KMS-11 (cell line): Measurements from ENCODE around the gene CNTN1.

Experiments used
- H2AFZ ChIP-seq: fragments of 200-600 bp; sonication (generic); 2 replicates; pipeline ENCODE4 v1.6.1; 2016; ENCODE audit warnings: antibody characterized with exemption, mixed run types, low read depth
- H3K27ac ChIP-seq: fragments of 200-600 bp; sonication (generic); 2 replicates; pipeline ENCODE4 v1.6.1; 2016; ENCODE audit warnings: mild to moderate bottlenecking, mixed run types
- H3K27me3 ChIP-seq: fragments of 200-600 bp; sonication (generic); 2 replicates; pipeline ENCODE4 v1.6.1; 2017; ENCODE audit warnings: mild to moderate bottlenecking, low read depth, mixed run types, moderate library complexity; ENCODE audit not compliant: insufficient read depth
- H3K36me3 ChIP-seq: fragments of 200-600 bp; sonication (generic); 2 replicates; pipeline ENCODE4 v1.6.1; 2017; ENCODE audit warnings: mild to moderate bottlenecking, mixed run types; ENCODE audit not compliant: insufficient read depth
- H3K4me1 ChIP-seq: fragments of 200-600 bp; sonication (generic); 2 replicates; pipeline ENCODE4 v1.6.1; 2016; ENCODE audit warnings: mild to moderate bottlenecking, low read depth, mixed run types; ENCODE audit not compliant: poor library complexity, severe bottlenecking
- H3K4me2 ChIP-seq: fragments of 200-600 bp; sonication (generic); 2 replicates; pipeline ENCODE4 v1.7.0; 2016; ENCODE audit warnings: mild to moderate bottlenecking, mixed run types
- H3K4me3 ChIP-seq: fragments of 200-600 bp; sonication (generic); IDR thresholded peaks from 2 replicates; pipeline ENCODE4 v1.6.1; 2017; ENCODE audit warnings: low read depth, low read length, mixed read lengths; ENCODE audit not compliant: insufficient read depth
- H3K79me2 ChIP-seq: fragments of 200-600 bp; sonication (generic); 2 replicates; pipeline ENCODE4 v1.6.1; 2016; ENCODE audit warnings: low read depth, mixed run types; ENCODE audit not compliant: insufficient read depth
- H3K9ac ChIP-seq: fragments of 200-600 bp; sonication (generic); 2 replicates; pipeline ENCODE4 v1.6.1; 2016; ENCODE audit warnings: mild to moderate bottlenecking, mixed run types
- H4K20me1 ChIP-seq: fragments of 200-600 bp; sonication (generic); 2 replicates; pipeline ENCODE4 v1.6.1; 2016; ENCODE audit warnings: mild to moderate bottlenecking, mixed run types; ENCODE audit not compliant: insufficient read depth
- TF ChIP-seq, protein P1 (sequence below): fragments of 200-600 bp; sonication (generic); conservative IDR thresholded peaks from 2 replicates; pipeline ENCODE4 v1.6.1; 2017; ENCODE audit warnings: low read depth, mild to moderate bottlenecking, antibody characterized with exemption, low read length, moderate library complexity, mixed read lengths

CNTN1 gene

DNA sequence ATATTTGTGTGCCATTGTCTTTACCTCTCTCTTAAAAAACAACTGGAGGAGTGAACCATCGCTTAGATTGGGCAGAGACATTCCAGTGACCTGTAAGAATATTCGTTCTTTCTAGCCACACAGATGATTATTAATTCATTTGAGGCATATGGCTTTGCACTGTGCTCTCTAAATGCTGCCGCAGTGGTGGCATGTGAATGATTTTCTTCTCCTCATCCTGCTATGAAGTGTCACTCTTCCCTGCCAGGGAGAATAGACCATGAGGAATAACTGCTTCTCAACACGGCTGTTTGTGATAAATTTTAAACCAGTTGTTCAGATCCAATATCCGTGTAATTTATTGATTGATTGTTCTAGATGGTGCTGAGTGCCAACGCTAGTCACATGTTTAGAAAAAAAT, 225.3 kb downstream of the CNTN1 start:
- Histone ChIP-seq H3K79me2 (no peaks in the 10 kb centered on the region), H2AFZ (no peak overlapping the region), H3K9ac (no peak overlapping the region), H3K4me1 (no peaks in the 10 kb centered on the region), H3K4me3 (no peak overlapping the region), H3K27me3 (no peaks in the 10 kb centered on the region), H3K4me2 (no peak overlapping the region), H3K27ac (no peak overlapping the region), H3K36me3 (no peaks in the 10 kb centered on the region), H4K20me1 (no peaks in the 10 kb centered on the region)
- TF ChIP-seq, protein P1, sequence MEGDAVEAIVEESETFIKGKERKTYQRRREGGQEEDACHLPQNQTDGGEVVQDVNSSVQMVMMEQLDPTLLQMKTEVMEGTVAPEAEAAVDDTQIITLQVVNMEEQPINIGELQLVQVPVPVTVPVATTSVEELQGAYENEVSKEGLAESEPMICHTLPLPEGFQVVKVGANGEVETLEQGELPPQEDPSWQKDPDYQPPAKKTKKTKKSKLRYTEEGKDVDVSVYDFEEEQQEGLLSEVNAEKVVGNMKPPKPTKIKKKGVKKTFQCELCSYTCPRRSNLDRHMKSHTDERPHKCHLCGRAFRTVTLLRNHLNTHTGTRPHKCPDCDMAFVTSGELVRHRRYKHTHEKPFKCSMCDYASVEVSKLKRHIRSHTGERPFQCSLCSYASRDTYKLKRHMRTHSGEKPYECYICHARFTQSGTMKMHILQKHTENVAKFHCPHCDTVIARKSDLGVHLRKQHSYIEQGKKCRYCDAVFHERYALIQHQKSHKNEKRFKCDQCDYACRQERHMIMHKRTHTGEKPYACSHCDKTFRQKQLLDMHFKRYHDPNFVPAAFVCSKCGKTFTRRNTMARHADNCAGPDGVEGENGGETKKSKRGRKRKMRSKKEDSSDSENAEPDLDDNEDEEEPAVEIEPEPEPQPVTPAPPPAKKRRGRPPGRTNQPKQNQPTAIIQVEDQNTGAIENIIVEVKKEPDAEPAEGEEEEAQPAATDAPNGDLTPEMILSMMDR, result no peak

DNA sequence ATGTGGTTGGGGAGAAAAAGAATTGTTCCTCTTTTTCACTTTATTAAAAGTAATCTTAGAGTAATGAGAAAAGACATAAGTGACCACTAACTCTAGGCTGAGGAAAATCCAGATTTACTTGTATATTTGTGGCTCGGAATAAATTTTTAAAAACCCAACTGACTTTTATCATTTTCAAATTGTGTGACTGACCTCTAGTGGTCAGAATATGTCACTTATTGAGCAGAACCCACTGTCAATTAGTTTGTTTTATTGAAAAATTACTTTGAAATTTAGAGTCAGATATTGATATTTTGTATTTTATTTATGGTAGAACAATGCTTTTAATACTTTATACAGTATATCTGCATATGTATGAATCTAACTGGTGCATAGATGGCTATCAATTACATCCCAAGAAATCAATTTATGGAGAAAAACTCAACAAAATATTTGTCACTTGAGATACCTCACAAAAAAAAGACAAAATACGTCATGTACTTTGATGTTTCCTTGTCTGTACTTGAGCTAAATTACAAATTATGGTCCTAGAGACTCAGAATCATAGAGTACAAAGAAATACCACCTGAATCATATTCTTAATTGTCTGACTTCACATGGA, 229.4 kb downstream of the CNTN1 start:
- H3K4me1 ChIP-seq, result no peaks in the 10 kb centered on the region
- TF ChIP-seq, protein P1, result peak; percentile 84
- H3K36me3 ChIP-seq, result no peaks in the 10 kb centered on the region
- H2AFZ ChIP-seq, result no peak overlapping the region
- no peaks in the 10 kb centered on the region for H3K27me3 ChIP-seq
- no peaks in the 10 kb centered on the region for H3K79me2 ChIP-seq
- no peak overlapping the region for H3K4me2 ChIP-seq
- H3K4me3 ChIP-seq, result no peak overlapping the region
- no peak overlapping the region for H3K9ac ChIP-seq
- H3K27ac ChIP-seq, result no peak overlapping the region
- no peaks in the 10 kb centered on the region for H4K20me1 ChIP-seq

DNA sequence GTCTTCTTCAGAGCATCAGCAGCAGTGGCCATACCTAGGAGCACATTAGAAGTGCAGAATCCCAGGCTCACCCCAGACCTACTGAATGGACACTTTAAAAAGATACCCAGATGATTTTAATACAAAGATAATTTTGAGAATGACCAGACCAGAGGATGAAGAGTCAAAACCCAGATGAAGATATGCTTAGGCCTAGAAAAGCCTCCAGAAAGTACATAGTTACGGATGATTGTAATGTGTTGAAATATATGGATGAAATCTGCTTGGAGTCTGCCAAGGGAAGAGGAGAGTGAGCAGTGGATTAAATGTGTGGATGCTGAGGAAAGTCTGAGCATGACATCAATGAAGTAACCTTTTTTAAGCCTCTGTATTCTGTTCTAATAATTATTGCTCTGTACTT, 245.7 kb downstream of the CNTN1 start:
- no peaks in the 10 kb centered on the region for H4K20me1 ChIP-seq
- TF ChIP-seq, protein P1, result no peak
- no peaks in the 10 kb centered on the region for H3K36me3 ChIP-seq
- no peaks in the 10 kb centered on the region for H3K27me3 ChIP-seq
- no peaks in the 10 kb centered on the region for H3K4me1 ChIP-seq
- no peak overlapping the region for H3K4me3 ChIP-seq
- H3K9ac ChIP-seq, result no peak overlapping the region
- no peaks in the 10 kb centered on the region for H3K79me2 ChIP-seq
- H3K27ac ChIP-seq, result no peak overlapping the region
- no peak overlapping the region for H2AFZ ChIP-seq
- H3K4me2 ChIP-seq, result no peak overlapping the region

DNA sequence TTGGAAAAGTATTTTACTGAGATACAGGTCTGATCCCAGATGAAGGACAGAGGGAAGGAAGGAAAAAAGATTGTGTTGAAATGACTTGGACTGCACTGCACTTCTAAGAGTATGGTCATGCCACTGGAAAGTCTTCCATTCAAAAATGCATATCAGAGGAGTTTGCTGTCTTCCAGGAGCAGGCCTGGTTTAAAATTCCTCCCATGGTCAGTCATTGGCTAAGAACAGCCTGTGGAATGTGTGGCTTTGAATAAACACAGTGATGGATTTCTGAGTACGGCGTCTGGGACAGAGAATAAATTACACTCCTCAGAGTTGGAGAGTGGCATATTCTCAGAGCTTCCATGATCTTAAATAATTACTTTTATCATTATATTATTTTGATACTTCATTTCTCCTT, 250.1 kb downstream of the CNTN1 start:
- Histone ChIP-seq H3K27me3 (no peaks in the 10 kb centered on the region), H3K9ac (no peak overlapping the region), H3K36me3 (no peaks in the 10 kb centered on the region), H3K4me2 (no peak overlapping the region), H3K79me2 (no peaks in the 10 kb centered on the region), H3K4me1 (no peaks in the 10 kb centered on the region), H3K27ac (no peak overlapping the region), H4K20me1 (no peaks in the 10 kb centered on the region), H3K4me3 (no peak overlapping the region), H2AFZ (no peak overlapping the region)
- TF ChIP-seq, protein P1, result no peak
